Activated naive CD4-positive, alpha-beta T cell treated with Interleukin-2 at 50 U/mL for 16 hours (primary cell): ENCODE results near the gene NDFIP1.
A peak's percentile ranks its signal among the peaks of the same experiment; 100 is the strongest.
"Not testable (repeated sequence)": the region's sequence is repeated elsewhere in the genome, so short reads cannot be mapped to it uniquely, and the experiment has no call there.

Experiments used
- DNase-seq: peaks from one replicate; pipeline ENCODE4 v3.0.0-alpha.2; 2020

The NDFIP1 gene

DNA sequence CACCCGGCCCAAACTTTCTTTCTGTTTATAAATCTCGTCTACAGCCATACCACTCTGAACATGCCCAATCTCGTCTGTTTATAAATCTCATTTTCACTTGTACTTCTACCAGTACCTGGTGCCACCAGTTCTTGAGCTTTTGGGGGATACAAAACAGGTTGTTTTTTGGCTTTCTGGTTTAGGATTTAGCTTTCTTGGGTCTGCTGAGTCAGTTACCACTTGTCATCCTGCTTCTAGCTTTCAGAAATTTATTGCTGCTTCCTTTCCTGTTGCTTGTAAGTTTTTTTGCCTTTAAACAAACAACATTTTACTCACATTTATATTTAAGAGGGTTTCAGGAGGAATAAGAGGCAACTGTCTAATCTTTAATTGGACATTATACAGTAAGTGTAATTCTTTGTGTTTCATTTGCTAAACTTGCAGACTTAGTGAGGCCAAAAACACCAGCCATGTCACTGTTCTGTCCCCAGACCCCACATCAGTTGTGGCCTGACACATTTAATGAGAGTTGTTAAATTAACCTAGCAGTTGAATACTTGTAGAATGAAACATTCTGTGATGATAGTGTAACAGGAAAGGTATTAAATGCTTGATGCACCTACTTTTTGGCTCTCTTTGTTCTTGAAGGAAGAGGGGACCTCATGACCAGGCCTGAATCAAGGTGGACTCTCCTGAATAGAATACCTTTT lies 11.8 kb downstream of the NDFIP1 start:
- DNase-seq: no peak

DNA sequence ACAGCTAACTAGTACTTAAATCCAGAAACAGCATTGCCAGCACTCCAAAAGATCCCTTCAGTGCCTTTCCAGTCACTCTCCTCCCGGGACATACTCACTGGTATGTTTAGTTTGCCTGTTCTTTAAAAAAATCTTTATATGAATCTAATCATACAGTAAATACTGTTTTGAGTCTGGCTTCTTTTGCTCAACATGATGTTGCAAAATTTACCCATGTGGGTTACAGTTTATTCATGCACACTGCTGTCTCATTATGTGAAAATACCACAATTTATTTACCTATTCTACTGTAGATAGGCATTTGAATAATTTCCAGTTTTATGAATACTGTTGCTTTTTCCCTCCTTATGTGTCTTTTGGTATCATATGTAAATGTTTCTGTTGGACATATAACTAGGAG lies 13.5 kb downstream of the NDFIP1 start:
- DNase-seq: no peak

DNA sequence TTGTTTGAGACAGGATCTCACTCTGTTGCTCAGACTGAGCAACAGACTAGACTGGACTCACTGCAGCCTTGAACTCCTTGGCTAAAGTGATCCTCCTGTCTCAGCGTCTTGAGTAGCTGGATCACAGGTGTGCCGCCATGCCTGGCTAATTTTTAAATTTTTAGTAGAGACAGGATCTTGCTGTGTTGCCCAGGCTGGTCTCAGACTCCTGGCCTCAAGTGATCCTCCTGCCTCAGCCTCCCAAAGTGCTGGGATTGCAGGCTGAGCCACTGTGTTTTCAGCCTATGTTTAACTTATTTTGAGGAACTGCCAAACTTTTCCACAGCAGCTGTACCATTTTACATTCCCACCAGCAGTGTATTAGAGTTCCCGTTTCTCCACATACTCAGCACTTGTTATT lies 16.8 kb downstream of the NDFIP1 start:
- no peak for DNase-seq

DNA sequence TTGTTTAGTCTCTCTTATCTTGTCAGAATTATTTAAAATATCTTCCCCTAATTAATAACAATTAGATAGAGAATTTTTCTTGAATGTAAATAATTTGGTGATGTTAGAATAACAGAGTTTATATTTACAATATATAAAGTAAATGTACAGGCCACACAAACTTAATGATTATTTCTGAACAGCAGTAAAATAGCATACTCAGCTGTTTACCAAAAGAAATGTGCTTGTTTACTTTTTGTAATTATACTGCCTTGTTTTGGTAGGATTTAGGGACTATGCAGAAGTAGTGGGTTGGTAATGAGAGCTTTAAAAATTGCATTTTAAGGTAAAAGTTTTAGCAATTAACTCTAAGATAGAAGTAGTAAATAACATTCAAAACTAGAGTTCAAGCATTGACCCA lies 17.4 kb downstream of the NDFIP1 start:
- no peak for DNase-seq

DNA sequence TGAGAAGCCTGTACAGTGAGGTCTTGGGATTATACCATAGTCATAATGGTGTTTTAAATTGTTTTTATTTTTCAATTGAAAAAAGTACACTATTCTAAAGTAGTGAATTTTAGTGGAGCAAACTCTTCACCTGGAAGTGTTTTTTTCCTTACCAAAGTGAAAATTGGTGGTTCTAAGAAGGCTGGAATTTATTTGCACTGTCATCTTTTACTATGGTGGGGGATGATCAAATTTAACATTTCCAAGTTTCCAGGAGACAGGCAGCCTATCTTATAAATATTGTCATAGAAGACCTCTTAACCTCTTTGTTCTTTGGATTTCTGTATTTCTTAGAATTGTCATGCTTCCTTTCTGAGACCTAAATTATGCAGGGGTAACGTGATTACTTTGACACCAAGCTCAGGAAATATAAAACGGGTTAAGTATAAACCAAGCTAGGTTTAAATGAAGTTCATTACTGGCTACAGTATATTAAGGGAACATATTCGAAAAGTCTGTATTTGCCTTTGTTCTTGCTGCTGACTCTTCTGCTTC lies 20.2 kb downstream of the NDFIP1 start:
- DNase-seq: no peak

DNA sequence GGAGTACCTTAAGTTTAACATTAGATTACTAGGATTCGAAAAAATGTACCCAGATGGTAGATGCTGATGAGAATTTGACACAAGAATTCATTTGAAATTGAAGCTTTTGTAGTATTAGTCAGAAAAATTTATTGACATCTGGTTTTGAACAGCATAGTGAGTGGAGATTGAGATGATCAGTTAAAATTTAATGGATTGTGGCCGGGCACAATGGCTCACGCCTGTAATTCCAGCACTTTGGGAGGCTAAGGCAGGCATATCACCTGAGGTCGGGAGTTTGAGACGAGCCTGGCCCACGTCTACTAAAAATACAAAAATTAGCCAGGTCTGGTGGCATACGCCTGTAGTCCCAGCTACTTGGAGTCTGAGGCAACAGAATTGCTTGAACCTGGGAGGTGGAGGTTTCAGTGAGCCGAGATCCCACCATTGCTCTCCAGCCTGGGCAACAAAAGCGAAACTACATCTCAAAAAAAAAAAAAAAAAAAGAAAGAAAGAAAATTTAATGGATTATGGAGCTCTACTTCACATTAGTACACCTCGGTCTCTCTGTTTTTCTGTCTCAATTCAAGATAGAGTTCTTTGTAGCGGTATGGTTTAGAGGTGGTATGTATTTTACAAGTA lies 21.0 kb downstream of the NDFIP1 start:
- no peak for DNase-seq

DNA sequence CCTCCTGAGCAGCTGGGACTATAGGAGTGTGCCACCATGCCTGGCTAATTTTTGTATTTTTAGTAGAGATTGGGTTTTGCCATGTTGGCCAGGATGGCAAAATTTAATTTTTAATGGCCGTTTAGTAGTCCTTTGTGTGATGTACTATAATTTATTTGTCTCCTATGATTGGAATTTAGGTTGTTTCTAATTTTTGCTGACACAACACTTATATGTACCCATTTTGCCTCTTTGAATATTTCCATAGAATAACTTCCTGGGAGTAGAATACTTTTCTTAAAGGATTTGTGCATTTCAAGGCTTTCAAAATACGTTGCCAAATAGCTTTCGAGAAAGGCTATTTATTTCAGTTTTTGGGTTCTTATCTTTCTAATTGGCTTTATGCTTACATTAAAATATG lies 22.8 kb downstream of the NDFIP1 start:
- no peak for DNase-seq

DNA sequence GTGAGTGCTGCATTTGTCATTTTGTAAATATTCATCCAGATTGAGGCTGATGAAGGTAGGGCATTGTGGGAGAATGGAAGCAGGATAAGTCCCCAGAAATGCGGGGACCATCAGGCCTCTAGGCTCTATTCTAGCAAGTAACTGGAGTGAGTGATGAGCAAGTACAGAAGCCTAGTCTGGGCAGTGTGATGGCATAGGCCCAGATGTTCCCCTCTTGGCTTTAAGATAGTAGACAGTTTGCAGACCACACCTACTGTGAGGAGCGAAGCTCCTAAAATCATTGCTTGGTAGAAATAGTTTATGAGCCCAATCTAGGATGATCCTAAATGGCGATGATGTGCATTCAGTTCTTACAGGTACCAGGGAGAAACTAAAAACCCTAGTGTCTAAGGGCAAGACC lies 24.3 kb downstream of the NDFIP1 start:
- DNase-seq: no peak

DNA sequence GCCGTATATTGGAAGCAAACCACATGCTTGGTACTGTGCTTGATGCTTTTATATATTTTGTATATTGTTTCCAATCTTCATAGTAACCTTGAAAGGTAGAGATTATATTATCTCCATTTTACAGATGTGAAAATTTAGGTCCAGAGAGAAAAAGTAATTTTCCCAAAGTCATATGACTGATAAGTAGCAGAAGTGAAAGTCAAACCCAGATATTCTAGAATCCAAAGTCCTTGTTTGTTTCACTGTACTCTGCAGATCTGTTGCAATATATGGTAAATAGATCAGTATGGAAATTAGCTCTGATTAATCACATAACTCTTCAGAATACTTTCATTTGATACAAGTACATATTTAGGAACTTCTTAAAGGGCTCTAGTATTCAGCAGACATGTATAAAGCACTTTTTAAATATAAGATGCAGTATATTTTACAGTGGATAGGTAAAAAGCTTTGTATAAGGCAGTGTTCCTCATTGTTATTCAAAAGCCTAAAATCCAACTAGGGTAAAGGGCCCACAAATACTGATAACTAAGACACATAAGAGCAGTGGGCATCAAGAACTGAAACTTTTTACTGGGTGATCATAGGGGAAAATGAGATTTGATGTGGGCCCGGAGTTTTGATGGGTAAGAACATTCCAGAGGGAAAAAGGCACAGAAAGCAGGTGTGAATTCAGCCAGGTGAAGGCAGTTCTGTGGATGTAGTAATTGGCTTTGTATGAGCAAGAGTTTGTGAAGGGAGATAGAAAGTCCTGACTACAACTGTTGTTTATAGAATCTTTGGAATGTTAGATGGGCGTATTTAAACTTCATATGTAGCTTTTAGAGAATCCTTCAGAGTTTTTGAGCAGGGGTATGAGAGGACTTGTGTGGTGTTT lies 25.0 kb downstream of the NDFIP1 start:
- no peak for DNase-seq

DNA sequence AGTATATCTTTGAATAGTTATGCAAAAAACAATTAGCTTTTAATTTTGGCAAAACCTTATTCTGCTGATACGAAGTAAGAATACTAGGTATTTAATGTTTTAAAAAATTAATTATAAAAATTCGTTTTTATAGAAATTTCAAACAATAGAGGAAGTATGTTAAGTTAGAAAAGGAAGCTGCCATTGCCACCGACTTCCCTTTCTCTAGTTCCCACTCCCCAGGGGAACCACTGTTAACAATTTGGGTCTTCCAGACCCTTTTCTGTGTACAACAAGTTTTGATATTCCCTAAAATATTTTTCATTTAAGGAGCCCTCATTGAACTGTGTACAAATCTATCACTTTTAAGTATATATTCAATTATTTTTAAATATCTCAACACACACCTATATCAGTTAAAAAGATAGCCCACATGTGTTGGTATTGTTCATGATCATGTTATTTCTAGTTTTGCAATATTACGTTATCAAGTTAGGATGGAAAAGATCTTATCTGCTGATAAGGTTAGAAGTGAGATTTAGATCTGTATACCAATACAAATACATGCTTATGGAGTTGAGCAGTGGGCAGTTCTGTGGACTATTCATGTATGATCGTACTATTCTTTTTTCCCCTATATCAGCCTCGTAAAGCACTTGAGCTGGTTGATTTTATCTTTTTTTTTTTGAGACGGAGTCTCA lies 25.9 kb downstream of the NDFIP1 start:
- no peak for DNase-seq

DNA sequence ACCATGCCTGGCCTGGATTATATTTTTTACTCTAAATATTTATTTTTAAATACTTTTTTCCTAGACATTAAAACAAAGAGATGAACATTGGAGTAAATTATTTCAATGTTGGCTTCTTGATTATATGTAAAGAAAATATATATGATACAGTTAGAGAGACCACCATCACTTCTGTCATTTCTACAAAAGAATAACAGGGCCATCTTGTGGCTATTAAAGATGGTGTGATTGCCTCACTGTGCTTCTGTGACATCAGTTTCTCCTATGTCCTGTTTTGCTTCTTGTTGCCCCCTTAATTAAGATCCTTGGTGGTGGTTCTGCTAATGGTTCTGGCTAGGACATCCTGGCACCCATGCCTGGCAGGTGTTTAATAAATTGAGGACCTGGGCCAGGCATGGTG lies 32.9 kb downstream of the NDFIP1 start:
- no peak for DNase-seq

DNA sequence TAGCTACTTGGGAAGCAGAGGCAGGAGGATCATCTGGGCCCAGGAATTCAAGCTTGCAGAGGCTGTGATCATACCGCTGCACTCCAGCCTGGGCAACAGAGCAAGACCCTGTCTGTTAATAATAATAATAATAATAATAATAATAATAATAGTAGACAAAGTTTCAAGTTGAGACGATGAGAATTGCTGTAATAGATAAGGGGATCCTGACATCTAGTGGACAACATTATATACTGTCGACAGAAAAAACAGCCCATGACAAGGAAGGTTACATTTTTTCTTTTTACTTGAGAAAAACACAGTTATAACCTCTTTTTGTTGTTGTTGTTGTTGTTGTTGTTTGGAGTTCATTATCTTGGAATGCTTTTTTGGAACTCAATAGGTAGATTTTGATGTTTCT lies 35.3 kb downstream of the NDFIP1 start:
- no peak for DNase-seq

DNA sequence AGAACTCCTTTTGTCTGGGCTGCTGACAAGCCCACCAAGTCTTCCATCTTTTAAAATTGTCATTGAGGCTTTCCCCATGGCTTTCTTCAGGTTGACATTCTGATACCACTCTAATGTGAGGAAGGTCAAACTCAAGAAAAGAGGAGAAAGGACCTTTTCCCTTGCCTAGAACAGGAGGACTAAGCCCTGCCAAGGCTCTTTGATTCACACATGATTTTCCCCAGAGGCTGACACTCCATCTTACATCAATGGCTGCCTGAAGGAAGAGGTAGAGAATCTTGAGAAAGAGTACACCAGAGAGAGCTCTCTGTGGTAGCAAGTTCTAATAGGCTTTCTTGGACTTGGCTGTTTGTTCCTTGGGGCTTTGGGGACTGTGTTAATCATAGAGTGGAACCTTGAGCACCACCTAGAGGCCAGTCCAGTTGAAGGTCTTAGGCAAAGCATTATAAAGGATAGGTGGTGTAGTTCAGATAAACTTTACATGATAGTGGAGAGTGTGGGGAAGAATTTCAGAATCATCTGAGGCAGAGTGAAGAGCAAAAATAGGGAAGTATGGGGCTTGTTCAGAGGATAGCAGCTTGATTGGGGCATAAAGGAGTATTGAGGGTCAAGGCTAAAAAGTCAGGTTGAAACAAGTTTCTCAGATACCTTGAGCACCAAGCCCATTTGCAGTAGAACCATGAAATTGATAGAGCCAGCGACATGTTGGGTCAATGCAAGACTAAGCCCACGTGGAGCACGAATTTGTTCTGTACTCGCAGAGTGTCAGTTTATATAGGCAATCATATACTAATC lies 36.7 kb downstream of the NDFIP1 start:
- DNase-seq: peak; percentile 65

DNA sequence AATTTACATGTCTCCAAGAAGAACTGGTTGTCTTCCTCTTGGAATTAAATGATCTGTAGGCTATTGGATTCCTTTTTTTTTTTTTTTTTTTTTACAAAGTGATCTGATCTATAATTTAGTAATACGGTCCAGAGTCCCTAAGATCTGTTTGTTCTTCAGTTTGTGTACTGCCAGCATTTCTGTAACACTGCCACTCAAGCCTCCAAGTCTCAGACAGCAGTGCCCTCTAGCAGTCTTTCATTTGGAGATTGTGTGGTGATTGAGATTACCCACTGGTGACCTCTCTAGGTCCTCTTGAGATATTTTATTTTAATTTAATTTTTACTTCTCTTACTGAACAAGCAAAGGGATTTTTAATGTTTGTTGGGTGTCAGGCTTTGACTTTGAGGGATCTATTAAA lies 40.8 kb downstream of the NDFIP1 start:
- DNase-seq: no peak

DNA sequence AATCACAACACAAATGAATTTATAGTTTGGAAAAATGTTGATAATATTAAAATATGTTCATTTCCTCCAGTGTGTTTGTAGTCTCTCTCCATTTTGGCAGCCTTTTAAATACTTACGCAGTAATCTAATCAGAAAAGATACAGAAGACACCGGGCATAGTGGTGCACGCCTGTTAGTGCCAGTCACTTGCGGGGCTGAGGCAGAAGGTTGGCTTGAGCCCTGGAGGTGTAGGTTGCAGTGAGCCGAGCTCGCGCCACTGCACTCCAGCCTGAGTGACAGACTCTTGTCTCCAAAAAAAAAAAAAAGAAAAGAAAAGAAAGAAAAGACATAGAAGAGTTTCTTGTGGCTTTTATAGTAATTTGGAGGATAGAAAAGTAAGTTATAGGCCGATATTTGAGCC lies 41.9 kb downstream of the NDFIP1 start:
- no peak for DNase-seq

DNA sequence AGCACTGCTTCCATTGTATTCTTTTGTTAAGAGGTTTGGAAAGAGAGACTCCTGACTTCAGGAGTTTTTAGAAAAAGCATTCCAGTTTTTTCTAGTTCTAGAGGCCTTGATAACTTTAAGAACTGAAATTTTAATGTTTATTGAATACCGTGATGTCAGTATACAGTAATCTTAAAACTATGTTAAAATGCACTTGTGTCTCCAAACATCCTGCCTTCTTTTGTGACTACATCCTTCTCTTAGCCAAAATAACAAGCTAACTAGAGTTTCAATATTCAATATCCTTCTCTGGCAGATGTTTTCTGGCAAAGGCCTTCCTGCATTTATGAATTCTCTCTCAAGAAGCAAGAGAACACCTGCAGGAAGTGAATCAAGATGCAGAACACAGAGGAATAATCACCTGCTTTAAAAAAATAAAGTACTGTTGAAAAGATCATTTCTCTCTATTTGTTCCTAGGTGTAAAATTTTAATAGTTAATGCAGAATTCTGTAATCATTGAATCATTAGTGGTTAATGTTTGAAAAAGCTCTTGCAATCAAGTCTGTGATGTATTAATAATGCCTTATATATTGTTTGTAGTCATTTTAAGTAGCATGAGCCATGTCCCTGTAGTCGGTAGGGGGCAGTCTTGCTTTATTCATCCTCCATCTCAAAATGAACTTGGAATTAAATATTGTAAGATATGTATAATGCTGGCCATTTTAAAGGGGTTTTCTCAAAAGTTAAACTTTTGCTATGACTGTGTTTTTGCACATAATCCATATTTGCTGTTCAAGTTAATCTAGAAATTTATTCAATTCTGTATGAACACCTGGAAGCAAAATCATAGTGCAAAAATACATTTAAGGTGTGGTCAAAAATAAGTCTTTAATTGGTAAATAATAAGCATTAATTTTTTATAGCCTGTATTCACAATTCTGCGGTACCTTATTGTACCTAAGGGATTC lies 43.1 kb downstream of the NDFIP1 start:
- peak; percentile 54 for DNase-seq

DNA sequence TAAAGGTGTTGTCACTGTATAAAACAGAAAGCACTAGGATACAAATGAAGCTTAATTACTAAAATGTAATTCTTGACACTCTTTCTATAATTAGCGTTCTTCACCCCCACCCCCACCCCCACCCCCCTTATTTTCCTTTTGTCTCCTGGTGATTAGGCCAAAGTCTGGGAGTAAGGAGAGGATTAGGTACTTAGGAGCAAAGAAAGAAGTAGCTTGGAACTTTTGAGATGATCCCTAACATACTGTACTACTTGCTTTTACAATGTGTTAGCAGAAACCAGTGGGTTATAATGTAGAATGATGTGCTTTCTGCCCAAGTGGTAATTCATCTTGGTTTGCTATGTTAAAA lies 43.8 kb downstream of the NDFIP1 start:
- no peak for DNase-seq

DNA sequence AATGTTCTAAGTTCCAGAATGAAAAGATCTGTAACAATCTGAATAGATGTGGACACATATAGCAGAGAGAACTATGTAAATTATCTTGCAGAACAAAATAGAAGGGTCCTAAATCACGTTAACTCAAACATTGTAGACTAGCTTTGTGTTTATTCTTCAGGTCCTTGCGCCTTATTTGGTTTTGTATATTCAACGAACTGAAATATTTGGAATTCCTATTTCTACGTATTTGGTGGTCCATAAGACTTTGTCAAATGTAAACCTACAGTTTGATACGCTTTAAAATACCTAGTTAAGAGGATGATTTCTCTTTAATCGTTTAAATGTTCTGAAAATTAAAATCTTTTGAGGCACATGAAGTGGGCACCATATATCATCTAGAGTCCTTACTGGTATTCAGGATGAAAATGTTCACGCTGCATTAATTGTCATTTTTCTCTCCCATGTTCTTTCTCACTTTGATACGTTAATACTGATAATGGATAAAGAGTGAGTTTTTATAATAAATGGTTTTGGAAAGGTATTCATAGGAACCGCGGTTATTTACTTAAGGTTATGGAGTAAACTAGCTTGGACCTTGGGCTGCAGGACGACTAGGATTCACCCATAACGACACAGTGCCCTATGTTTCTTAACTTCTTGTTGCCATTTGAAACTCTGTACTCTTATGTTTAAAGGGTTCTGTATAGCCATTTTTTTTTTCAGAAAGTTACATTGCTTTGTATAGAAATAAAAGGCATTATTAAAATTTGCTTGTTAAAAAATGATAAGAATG lies 45.3 kb downstream of the NDFIP1 start:
- no peak for DNase-seq

DNA sequence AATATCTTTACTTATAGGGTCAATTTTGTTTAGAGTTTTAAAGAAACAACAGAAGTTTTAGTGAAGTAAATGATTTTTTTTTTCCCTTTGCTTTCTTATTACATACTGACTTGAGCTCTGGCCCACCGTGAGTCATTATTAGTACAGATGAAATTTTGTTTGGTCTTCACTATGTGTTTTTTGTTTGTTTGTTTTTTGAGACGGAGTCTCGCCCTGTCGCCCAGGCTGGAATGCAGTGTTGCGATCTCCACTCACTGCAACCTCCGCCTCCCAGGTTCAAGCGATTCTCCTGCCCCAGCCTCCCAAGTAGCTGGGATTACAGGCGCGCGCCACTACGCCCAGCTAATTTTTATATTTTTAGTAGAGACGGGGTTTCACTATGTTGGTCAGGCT lies 45.9 kb downstream of the NDFIP1 start:
- not testable (repeated sequence) for DNase-seq

DNA sequence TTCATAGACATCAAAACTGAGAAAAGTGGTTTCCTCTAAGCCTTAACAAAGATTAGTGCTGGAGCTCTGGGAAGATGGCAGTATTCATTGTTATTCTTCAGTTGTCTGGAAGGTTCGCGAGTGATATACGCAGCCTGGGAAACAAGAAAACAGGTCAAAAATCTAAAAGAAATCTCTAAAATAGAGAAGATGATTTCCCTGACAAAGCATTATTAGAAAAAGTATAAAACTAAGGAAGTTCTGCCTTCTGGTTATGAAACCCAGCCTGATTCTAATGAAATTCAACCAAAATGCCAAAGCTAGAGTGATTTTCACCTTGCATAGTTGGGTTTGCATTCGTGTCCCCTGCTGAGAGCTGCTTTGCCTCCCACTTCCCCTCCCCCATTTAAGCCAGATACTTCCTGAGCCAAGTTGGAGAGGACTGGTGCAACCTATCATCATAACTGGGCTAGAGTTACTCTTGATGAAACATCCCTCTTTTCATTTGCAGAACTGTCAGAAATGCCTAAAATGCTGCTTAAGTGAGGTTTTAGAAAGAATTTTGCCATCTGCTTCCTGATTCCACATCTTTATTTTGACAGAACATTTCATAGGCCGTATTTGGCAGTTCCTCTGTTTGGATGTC lies 48.4 kb downstream of the NDFIP1 start:
- no peak for DNase-seq
